Vein endothelial cell (primary cell): ENCODE results near the gene RAP1B. TPM values are rescaled to one million over a fixed set of nuclear protein-coding genes. Genes with fewer than 3 reads are reported as not detected.

ENCODE experiments used
- small RNA-seq: library from RNA; depleted of rRNA; stranded (forward); fragments of <200 nt; gene quantifications from one replicate; pipeline ENCODE3, GENCODE V24; 2012
- total RNA-seq: library from RNA; depleted of rRNA; stranded (reverse); fragments of >200 nt; gene quantifications from 2 replicates; pipeline ENCODE4 v1.2.3, GENCODE V29; 2012

The RAP1B gene
- total RNA-seq: 130 and 212 TPM in 2 replicates

DNA sequence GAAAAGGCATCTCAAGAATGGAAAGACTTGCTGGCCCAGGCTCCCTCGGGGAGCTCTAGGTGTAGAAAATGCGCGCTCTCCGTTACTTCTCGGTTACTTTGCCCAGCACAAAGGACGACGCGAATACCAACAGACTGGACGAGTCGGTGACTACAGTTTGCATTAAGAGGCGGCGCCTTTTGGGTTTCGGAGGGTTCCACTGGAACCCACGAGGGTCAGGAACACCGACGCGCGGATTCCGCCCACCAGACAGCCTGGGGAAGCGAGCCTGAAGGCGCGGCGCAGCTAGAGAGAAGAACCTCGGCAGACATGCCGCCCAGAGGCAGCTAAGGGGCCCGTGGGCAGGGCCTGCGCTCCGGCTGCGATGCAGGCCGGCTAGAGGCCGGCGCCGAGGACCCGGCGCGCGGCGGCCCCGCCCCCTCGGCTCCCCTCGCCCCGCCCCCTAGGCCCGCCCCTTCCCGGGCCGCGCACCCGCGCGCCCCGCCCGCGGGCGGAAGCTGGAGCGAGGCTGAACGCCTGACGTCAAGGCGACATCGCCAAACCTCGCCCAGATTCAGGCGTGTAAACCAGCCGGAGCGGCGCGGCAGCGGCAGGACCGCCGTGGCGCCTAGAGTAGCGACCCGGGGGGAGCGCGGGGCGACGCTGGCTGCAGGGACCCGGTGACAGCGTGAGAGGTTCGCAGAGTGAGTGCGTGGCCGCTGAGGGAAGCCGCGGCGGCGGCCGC, at the start of gene RAP1B:
Gene RAP1B, plus strand, starts transcription at position 530 of the 724 bp plus-strand sequence. CDS start 37,826 bp downstream, outside the sequence.

DNA sequence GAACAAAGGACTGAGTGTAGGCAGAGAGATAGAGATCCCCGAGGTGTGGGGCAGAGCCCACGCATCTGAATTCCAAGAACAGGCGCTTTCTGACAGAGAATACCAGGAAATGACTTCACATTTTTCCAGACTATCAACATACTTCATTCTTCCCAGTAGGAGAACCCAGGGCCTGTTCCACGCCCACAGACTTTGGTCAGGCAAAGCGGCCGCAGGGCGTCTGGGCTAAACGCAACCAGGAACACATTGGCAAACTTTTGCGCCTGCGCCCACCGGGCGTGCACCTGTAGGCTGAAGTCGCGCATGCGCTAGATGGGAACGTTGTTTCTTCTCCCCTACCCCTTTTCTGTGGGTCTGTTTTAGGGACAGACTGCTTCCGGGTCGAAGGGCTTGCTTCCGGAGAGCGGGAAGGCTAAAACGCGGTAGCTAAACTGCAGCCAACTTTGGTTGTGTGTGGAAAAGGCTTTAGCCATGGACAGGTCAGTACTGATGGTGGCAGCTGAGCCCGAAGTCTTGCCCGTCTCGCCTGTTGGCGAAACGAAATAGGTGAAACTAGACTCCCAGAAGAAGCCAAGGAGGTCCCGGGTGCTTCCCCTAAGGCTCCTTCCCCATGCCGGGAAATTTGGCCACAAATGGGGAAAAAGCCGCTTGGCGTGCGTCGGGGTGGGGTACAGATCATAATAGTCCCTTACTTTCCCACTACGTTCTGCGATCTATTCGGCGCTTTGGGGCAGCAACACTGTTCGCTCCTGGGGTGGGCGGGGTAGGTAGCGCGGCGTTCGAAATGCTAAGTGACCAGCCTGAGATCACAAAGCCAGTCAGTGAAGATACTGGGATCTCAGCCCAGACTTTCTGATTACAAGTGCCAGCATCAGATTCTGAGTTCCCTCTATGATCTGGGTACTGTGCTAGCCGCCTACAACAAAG, 76.2 kb downstream of the RAP1B start, which contains the start of gene NUP107:
Gene NUP107, plus strand, starts transcription at position 384 of the 927 bp plus-strand sequence. Its CDS starts 88 bp downstream, at position 472.

Small RNA genes within 50 kb of the gene (small RNA-seq; reads per million reads assigned to genes)
- not detected for gene RF00017
- gene SNORA70G: not detected

Other genes starting within 250 kb of the RAP1B start
- gene NUP107, start 76.1 kb downstream of the RAP1B start, total RNA-seq: 46.1 and 82.6 TPM in 2 replicates
- 4.2 and 5.0 TPM in 2 replicates for gene SLC35E3, start 135.3 kb downstream of the RAP1B start, total RNA-seq
- gene MDM2, start 197.3 kb downstream of the RAP1B start, total RNA-seq: 285 and 542 TPM in 2 replicates